T-helper 2 cell treated with Interferon-gamma antibody and Interleukin-4, amounts not matched to agents 100 ng/mL and 5 ng/mL, for 36 hours (primary cell): ENCODE data around the gene ANKRD61. TPM values are rescaled to one million over a fixed set of nuclear protein-coding genes. Genes with fewer than 3 reads are reported as not detected.
"Not testable (repeated sequence)": the region's sequence is repeated elsewhere in the genome, so short reads cannot be mapped to it uniquely, and the experiment has no call there.

Experiments
- intact Hi-C: fragments of 100-400 bp; cut with micrococcal nuclease; formaldehyde crosslinking; loops from one replicate; pipeline ENCODE4 v1.15.1; 2023
- total RNA-seq: library from RNA; stranded (reverse); gene quantifications from 2 replicates; pipeline ENCODE4 v1.2.3, GENCODE V29; 2022

Gene ANKRD61
- 0.18 TPM in 1 of 2 replicates, not detected in the other for total RNA-seq

DNA sequence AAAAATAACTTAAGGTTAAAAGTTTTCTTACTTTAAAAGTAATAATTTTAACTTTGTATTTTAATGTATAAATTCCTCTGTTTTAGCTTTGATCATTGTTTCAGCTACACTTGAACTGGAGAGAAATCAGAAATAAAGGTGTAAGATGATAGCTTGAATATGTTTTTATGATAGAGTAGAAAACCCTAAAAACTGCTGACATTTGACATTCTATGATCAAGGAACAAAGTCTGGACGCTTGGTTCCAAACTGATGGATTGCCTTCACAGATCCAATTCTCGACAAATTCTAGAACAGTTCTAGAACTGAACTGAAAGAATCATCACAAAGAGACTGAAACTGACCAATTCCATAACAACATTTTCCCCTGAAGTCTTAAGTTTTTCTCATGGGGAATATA, at the start of gene ANKRD61:
Gene ANKRD61, plus strand, starts transcription at position 389 of the 400 bp plus-strand sequence. Its CDS starts 0 bp downstream, at position 389.
- intact Hi-C loops: no loop called here

DNA sequence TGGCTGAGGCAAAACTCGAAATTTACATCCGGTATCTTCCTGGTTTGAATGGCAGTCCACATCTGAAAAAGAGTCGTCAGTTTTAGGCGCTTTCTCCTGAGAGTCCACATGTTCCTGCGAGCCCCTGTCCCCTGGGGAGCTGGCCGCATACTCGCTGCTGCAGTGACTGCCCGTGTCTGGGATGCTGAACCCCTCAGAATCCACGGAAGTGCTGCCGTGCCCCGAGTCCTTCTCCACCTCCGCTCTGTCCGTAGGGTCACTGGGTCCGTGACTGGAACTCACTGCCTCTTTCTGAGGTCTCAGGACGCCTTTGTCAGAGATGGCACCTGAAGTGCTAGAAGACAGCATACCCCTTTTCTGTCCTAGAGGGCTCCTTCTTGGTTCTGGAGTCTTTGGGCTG, 44.1 kb upstream of the ANKRD61 start:
- intact Hi-C loops: not testable (repeated sequence)

DNA sequence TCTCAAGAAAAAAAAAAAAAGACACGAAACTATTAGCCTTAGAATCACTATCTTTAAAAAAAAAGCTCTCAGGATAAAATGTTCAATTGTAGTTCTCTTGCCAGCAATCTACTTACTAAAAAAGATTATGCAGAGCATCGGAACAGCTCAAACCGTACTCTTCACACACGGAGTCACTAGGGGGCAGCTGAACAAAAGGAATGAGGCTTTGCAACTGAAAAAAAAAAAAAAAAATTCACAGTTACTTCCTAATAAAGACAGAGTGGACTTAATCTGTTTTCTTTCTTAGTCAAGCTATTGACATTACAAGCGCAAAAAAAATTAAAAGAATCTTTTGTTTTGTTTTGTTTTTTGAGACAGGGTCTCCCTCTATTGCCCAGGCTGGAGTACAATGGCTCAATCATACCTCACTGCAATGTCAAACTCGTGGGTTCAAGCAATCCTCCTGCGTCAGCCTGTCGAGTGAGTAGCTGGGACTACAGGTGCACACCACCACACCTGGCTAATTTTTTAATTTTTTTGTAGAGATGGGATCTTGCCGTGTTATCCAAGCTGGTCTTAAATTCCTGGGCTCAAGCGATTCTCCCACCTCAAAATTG, 33.9 kb upstream of the ANKRD61 start:
- intact Hi-C loops: loop anchor here (2.0 to 5.0 kb wide), 2 partner anchors 325 to 437 kb away; no protein-coding TSS in a partner anchor

GRCh38 chr7:6007386-6007785, 23.8 kb upstream of the ANKRD61 start:
- intact Hi-C loops: no loop called here

DNA sequence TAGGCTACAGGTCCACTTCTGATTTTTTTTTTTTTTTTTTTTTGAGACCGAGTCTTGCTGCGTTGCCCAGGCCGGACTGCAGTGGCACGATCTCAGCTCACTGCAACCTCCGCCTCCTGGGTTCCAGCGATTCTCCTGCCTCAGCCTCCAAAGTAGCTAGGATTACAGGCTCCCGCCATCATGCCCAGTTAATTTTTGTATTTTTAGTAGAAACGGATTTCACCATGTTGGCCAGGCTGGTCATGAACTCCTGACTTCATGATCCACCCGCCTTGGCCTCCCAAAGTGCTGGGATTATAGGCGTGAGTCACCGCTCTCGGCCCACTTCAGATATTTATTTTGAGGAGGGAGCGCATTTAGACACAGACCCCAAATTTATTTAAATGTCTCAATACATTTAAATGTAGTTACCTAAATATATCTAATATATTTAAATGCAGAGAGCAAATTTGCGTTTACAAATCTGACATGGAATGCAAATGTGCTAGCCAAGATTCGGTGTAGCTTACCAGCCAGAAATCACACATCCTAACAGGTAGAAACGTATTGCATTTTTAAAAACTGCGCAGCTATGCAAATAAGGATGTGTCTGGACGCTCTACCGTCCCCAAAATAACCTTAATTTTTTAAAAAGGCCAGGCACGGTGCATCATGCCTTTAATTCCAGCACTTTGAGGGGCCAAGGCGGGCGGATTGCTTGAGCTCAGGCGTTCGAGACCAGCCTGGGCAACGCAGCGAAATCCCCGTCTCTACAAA, 23.2 kb upstream of the ANKRD61 start:
- intact Hi-C loops: loop anchor here (2.0 kb wide), 1 partner anchor 441 kb away; no protein-coding TSS in a partner anchor

GRCh38 chr7:6008668-6009611, 22.2 kb upstream of the ANKRD61 start, which contains the start of the genes AIMP2 and PMS2:
Gene AIMP2, plus strand, starts transcription at chr7:6009272. Its CDS starts 92 bp downstream, at chr7:6009364.
Gene PMS2, minus strand, starts transcription at chr7:6009049. Its CDS starts 30 bp downstream, at chr7:6009019.
- intact Hi-C loops: loop anchor here (2.0 kb wide), 1 partner anchor 440 kb away; no protein-coding TSS in a partner anchor

- intact Hi-C loops: not testable (repeated sequence)
These were observed 20.8 kb upstream of the ANKRD61 start for GRCh38 chr7:6010370-6010769.

- intact Hi-C loops: no loop called here
These were observed 19.6 kb upstream of the ANKRD61 start for GRCh38 chr7:6011541-6011940.

- intact Hi-C loops: no loop called here
These were observed 18.6 kb upstream of the ANKRD61 start for GRCh38 chr7:6012355-6013104.

DNA sequence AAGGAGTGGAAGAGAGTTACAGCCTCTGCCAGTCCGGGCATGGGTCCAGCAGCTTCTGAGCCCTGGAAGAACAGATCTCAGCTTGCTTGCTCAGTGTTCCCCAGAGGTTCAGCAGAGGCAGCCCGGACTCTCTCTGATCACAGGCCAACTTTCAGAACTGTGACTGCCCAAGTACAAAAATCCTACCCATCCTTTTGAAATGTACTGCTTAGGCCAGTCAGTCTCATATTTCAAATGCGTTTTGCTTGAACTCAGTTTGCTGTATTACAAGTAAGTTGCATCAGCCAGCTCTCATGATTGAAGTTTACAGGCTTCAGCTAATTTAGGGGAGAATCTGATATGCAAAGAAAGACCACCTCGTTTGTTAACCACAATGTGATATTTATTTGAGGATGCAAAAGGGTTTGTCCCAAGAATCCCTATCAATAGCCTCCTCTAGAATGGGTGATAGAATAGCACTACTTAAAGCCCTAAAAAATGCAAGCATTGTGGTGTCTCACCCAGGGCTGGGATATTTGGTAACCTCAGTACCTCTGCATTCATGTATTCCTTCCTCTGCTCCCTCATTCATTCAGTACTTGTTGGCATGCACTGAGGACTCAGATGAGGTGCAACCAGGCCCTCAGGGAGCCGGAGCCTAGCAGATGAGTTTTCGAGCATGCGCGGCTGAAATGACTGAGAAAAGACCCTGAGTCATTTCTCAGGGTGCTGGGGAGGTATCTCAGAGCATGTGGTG, 15.1 kb upstream of the ANKRD61 start:
- intact Hi-C loops: no loop called here

DNA sequence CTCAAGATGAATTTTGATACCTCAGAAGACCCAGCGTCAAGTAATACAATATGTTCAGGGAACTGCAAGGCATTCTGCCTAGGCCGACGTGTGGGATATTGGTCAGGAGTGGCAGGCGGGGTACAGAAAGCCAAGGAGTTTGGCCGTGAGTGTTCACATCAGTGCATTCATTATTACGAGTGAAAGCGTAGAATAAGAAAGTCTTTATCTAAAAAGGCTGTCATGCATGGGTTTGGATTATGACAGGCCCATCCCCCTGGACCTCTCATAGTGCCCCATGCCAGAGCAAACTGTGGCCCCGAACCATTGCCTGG, 14.6 kb upstream of the ANKRD61 start:
- intact Hi-C loops: no loop called here

- intact Hi-C loops: no loop called here
These were observed 10.5 kb upstream of the ANKRD61 start for GRCh38 chr7:6020371-6021286.

GRCh38 chr7:6022707-6023106, 8.5 kb upstream of the ANKRD61 start:
- intact Hi-C loops: no loop called here

DNA sequence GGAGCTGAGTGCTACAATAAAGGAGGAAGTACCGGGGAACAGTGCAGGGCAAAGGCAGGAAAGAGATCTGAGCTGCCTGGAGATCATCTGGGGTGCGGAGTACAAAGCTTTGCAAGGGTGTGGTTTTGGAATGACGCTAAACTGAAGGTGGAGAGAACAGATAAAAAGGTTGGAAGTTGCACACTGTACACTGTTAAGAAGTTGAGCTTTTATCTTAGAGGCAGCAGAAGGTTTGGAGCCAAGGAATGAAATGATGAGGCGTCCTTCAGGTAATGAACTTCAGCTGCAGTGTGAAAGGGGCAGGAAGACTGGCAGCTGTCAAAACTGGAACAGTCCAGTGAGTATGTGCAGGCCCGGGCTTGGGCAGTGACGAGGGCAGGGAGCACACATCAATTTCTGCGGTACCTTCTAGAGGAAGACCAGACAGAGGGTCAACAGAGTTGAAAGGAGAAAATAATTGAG, 7.2 kb upstream of the ANKRD61 start:
- intact Hi-C loops: no loop called here

GRCh38 chr7:6026011-6026819, 5.0 kb upstream of the ANKRD61 start:
- intact Hi-C loops: no loop called here

GRCh38 chr7:6026820-6027311, 4.3 kb upstream of the ANKRD61 start:
- intact Hi-C loops: no loop called here

DNA sequence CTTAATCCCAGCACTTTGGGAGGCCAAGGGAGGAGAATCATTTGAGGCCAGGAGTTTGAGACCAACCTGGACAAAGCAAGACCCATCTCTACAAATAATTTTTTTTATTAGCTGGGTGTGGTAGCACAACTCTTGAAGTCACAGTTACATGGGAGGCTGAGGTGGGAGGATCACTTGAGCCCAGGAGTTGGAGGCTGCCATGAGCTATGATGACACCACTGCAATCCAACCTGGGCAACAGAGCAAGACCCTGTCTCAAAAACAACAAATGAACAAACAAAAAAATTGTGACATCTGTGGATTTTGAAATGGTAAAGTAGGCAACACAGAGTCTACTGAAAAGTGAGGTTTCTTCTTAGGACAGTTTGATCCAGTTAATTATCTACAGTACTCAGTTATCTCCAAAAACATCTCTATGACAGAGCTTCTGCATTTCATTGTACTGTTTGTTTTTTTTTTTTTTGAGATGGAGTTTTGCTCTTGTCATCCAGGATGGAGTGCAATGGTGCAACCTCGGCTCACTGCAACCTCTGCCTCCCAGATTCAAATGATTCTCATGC, 3.3 kb upstream of the ANKRD61 start:
- intact Hi-C loops: no loop called here

DNA sequence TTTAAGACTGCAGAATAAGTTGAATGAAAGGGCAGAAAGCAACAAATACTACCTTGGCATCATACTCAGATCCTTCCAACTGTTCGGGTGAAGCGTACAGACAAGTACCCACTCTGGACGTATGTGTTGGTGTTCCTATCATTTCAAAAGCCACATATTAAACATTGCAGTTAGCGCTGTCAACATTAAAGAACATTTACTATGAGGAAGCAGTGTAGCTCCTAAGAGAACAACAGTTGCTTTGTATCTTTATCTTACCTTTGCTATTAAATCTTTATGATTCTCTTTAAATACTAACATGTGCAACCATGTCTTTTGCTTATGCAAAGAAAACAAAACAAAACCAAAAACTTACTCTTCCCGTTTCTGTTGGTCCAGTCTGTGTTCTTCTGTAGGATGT, 2.6 kb upstream of the ANKRD61 start:
- intact Hi-C loops: no loop called here
